Stimulated activated CD4-positive, alpha-beta T cell treated with anti-CD3 and anti-CD28 coated beads, TNF-alpha, amount 100 ng/mL, for 4 hours (primary cell): Measurements from ENCODE around the gene HS1BP3.

Experiments used
- DNase-seq, 3 experiments: peaks; one replicate each; pipeline ENCODE4 v3.0.0-alpha.2; 2020; ENCODE audit warnings: low read depth in 3 of 3

The HS1BP3 gene

GRCh38 chr2:20674974-20675679, 24.2 kb upstream of the HS1BP3 start:
- DNase-seq = no peak

GRCh38 chr2:20674309-20674965, 23.5 kb upstream of the HS1BP3 start:
- DNase-seq = no peak

- DNase-seq = no peak
Observed at GRCh38 chr2:20673686-20674308, 22.9 kb upstream of the HS1BP3 start.

GRCh38 chr2:20672201-20672951, 21.5 kb upstream of the HS1BP3 start:
- DNase-seq = no peak

DNA sequence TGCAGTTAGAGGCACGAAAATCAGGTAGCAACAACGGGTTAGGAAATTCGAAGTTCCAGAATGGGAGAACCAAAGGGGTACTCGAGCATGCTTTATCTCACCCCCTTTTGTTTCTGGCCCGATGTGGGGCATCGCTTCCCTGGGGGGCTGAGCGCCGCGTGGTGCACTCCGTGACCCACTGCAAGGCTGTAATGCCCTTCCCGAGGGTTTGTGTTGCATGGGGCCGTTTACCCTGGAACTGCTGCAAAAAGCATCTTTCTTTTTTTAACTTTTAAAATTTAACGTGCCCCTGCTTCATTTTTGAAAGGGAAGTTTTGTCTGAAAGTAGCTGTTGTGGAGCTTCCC, 20.8 kb upstream of the HS1BP3 start:
- no peak for DNase-seq

DNA sequence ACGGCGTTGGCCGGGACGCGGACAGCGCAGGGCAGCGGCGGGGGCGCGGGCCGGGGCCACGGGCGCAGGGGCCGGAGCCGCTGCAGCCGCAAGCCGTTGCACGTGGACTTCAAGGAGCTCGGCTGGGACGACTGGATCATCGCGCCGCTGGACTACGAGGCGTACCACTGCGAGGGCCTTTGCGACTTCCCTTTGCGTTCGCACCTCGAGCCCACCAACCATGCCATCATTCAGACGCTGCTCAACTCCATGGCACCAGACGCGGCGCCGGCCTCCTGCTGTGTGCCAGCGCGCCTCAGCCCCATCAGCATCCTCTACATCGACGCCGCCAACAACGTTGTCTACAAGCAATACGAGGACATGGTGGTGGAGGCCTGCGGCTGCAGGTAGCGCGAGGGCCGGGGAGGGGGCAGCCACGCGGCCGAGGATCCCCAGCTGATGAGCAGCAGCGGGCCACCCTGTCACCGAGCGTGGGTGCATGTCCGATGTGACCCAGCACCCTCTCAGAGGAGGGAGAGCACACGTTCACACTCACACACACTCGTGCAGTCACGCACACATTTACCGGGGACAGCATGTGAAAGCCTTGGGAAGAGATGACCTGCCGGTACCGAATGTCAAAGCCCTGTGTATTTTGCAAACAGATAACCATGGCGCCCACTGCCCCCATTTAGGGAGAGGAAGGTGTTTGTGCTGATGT, 20.3 kb upstream of the HS1BP3 start:
- no peak for DNase-seq

GRCh38 chr2:20670315-20671035, 19.6 kb upstream of the HS1BP3 start:
- no peak for DNase-seq

DNA sequence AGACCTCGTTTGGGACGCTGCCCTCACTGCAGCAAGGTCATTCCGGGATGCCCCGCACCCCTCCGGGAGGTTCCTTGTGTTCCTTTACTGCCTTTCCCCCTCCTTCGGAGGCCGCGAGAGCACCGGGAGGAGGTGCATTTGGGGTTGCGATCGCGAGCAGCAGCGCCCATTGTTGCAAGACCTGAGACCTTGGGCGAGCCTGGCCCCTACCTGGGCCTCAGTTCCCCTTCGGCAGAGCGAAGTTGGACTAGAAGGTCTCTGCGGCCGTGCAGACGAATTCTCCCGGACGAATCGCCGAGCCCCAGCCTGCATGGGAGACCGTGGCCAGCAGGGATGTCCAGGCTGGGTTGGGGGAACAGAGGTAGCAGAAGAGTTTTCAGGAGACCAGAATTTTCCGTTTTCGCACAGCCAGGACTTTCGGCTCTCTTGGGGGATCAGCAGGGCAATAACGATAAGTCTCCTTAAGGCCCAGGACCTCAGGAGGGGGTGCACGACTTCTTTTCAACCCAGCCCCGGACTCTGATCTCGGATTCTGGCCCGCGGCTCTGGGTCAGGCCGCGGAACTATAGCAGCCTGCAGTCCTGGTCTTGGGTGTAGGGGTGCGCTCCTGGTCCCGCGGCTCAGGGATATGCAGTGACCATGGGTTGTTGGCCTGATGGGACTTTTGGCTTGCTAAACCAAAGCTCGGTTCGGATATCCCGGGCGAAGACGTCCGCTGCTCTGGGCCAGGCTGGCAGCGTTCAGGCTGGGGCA, 18.8 kb upstream of the HS1BP3 start:
- DNase-seq = no peak

- DNase-seq = no peak
Observed at GRCh38 chr2:20668871-20669475, 18.1 kb upstream of the HS1BP3 start.

DNA sequence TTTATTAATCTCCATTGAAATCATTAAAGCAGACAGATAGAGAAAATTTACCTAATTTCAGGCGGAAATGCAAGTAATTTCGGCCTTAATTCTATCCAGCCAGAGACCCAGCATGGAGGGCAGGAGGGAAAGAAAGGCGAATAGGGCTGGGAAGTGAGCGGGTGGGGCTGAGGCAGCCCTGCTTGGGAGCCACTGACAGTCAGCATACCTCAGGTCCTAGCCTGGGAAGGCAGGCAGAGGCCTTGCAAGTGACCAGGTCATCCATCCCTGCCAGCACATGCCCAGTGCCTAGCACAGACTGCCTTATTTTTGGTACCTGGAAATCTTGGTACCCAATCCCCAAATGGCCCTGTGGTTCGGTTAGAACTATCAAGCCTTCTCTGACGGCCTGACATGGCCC, 17.6 kb upstream of the HS1BP3 start:
- no peak for DNase-seq

DNA sequence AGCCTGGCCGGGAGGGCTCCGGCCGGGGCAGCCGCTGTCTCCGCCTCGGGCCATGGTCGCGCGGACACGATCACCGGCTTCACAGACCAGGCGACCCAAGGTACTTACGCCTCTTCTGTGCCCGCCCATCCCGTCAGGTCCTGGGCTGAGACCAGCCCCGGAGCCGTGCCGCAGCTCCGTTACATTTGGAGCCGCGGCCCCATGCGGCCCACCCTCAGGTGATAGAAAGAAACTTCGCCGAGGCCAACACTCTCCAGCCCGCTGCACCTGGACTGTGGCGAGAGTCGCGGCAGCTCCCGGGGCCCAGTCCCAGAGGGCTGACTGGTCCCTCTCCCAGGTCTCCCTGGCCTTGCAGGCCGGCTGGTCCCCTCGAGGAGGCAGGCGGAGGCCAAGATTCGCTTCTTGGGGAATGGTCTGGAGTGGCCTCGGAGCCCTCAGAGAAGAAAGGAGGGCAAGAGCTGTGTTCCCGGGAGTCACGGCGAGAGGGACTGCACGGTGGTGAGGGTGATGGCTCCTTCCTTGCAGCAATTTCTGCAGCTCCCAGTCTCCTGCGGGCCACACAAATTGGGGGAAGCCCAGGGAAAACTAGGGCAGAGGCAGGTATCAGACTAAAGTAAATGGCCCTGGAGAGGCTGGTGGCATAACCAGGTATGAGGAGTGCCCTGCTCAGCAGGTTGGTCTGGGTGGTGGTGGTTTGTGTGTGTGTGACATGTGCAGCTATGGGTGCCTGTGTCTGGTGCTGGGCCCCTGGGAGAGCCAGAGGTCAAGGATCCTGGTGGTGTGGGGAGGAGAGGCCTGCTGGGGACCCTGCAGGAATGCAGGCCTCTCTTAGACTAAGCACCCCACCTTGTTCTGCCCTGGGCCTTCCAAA, 16.9 kb upstream of the HS1BP3 start:
- no peak for DNase-seq

DNA sequence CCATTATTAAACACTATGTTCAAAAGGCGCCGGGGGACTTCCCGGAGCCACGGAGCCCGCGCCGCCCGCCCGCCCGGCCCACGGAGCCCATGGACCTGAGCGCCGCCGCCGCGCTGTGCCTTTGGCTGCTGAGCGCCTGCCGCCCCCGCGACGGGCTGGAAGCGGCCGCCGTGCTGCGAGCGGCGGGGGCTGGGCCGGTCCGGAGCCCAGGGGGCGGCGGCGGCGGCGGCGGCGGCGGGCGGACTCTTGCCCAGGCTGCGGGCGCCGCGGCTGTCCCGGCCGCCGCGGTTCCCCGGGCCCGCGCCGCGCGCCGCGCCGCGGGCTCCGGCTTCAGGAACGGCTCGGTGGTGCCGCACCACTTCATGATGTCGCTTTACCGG, 16.2 kb upstream of the HS1BP3 start:
- no peak for DNase-seq

GRCh38 chr2:20666304-20667150, 15.6 kb upstream of the HS1BP3 start, which contains the start of gene GDF7:
Gene GDF7 (plus strand): TSS chr2:20667144. CDS start chr2:20667240, 96 bp downstream.
- DNase-seq = no peak

GRCh38 chr2:20666005-20666303, 15.1 kb upstream of the HS1BP3 start:
- DNase-seq = no peak

GRCh38 chr2:20665243-20666004, 14.5 kb upstream of the HS1BP3 start:
- no peak for DNase-seq

DNA sequence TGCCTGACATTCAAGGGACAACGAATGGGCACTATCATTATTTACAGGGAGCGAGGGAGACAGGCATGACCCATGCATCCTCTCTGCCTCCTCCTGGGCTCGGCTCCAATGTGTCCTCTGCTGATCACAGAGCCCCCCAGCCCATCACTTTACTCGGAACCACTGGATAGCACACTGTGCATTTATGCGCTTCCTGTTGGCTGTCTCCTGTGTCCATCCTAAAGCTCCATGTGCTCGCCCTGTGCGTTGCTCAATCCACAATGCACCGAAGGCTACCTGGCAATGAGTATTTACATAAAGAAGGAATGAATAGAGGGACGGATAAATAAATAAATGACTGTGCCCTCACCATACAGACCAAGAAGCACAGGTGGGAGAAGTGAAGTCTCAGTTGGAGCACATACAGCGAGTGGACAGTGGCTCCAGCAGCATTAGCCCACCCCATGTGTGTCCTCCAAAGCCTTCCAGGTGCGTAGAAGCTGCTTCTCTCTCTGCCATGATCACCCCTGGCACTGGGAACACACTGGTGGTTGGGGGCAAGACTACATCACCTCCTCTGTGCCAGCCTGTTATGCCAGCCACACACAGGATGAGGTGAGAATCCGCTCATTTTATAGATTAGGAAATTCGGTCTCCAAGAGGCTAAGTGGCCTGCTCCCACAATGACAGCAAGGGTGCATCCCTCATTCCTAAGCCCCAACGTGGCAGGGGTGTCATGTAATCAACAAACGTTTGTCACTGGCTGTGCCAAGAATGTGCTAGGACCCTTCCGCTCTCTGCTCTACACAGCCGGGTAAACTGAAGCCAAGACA, 13.7 kb upstream of the HS1BP3 start:
- DNase-seq = no peak

DNA sequence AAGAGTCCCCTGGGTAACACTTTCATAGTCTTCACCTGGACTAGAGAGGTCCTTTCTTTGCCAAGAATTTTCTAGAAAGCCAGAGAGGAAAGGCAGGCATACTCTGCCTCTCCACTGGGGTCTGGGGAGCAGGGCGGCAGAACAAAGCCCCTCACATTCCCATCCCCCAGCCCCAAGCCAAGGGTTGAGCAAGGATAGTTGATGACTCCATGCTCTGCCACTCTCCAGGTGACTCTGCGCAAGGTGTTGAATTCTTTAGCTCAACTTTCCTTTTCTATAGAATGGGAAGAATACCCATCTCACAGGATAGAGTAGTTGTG, 13.1 kb upstream of the HS1BP3 start:
- DNase-seq = no peak
